ENCODE results near the gene CFD. TPM values are rescaled to one million over a fixed set of nuclear protein-coding genes. Genes with fewer than 3 reads are reported as not detected.

The CFD gene
- polyA plus RNA-seq, 1 of the 3 experiments (the other 2 are of a cell fraction) = 2.5 TPM

- Histone ChIP-seq H3K9me2 (no peaks in the 10 kb centered on the region), H3K4me2 (peak overlapping the region; percentile 50; the same call in 1 of the 2 replicates), H3K4me1 (ENCODE audit: control insufficient read depth in 1 of 2, insufficient read depth in 2 of 2, low read depth in 1 of 2, low read length in 1 of 2) (peaks cover 0 to 4% of the 10 kb centered on the region in 2 experiments; a peak in 1 of 4 replicates), H3K4me3 (ENCODE audit: low read depth in 2 of 2, low read length in 1 of 2) (peak overlapping the region in 1 of 2 experiments; percentile 3; a peak in 1 of 4 replicates), H3K9ac (no peak overlapping the region), H3K27ac (ENCODE audit: low read depth in 2 of 2, low read length in 1 of 2) (no peak overlapping the region), H3K36me3 (replicated peaks in 1 of 2; ENCODE audit: control insufficient read depth in 1 of 2, insufficient read depth in 2 of 2, low read length in 1 of 2) (no peaks in the 10 kb centered on the region), H3K9me3 (no peaks in the 10 kb centered on the region), H3K27me3 (ENCODE audit: insufficient read depth) (peaks cover 18% of the 10 kb centered on the region), H3K79me2 (ENCODE audit: insufficient read depth) (no peaks in the 10 kb centered on the region), H2AFZ (ENCODE audit: low read depth) (no peak overlapping the region), H4K20me1 (ENCODE audit: insufficient read depth) (no peaks in the 10 kb centered on the region), H3F3A (replicated peaks; ENCODE audit: insufficient read depth) (peaks cover 7% of the 10 kb centered on the region)
- peak; percentile 95 for DNase-seq
- TF ChIP-seq SIN3A (IDR thresholded peaks at IDR 0.05; ENCODE audit: borderline replicate concordance, low read depth, low read length) (no peak), MAX (IDR thresholded peaks at IDR 0.05; ENCODE audit: low read depth) (peak; percentile 88), SMC3 (IDR thresholded peaks at IDR 0.05; ENCODE audit: low read depth, low read length) (no peak), PBX3 (IDR thresholded peaks at IDR 0.05) (no peak)
- ChIA-PET CTCF (interaction anchor here (1.1 to 2.5 kb wide), 2 partner anchors 55 to 122 kb away, joined by 8 to 18 read pairs; partner anchors contain the start of genes KISS1R and WDR18), POLR2A (no interaction called here)
- WGBS (ENCODE audit: low lambda C conversion rate) = 6% methylated on average over 28 of the region's 60 CpGs
Observed at GRCh38 chr19:861756-862580, 2.5 kb downstream of the CFD start.

GRCh38 chr19:862581-863314 is 3.3 kb downstream of the CFD start:
- CTCF ChIA-PET = interaction anchor here (1.1 to 2.5 kb wide), 17 partner anchors 13 to 218 kb away, joined by 3 to 29 read pairs (median 5); partner anchors contain the start of genes KISS1R and WDR18
- peaks cover 0 to 4% of the 10 kb centered on the region in 2 experiments for H3K36me3 ChIP-seq (replicated peaks in 1 of 2; ENCODE audit: control insufficient read depth in 1 of 2, insufficient read depth in 2 of 2, low read length in 1 of 2)
- POLR2A ChIA-PET = interaction anchor here (1.2 kb wide), 1 partner anchor 133 kb away, joined by 3 read pairs; no protein-coding TSS in a partner anchor
- no peak overlapping the region; a peak in 1 of 4 replicates for H3K4me3 ChIP-seq (ENCODE audit: low read depth in 2 of 2, low read length in 1 of 2)
- WGBS (ENCODE audit: low lambda C conversion rate) = 39% methylated on average over 33 of the region's 48 CpGs
- TF ChIP-seq MAX (IDR thresholded peaks at IDR 0.05; ENCODE audit: low read depth) (0 out of 2 replicates have a peak, but pooled peaks have one; percentile 41), CTCF (IDR thresholded peaks at IDR 0.05) (no peak), SIN3A (IDR thresholded peaks at IDR 0.05; ENCODE audit: borderline replicate concordance, low read depth, low read length) (no peak)
- H2AFZ ChIP-seq (ENCODE audit: low read depth) = no peak overlapping the region
- no peak overlapping the region for H3K4me2 ChIP-seq
- H3K9ac ChIP-seq = no peak overlapping the region
- H3K9me3 ChIP-seq = no peaks in the 10 kb centered on the region
- no peaks in the 10 kb centered on the region for H3K79me2 ChIP-seq (ENCODE audit: insufficient read depth)
- H4K20me1 ChIP-seq (ENCODE audit: insufficient read depth) = no peaks in the 10 kb centered on the region
- peak; percentile 91 for DNase-seq
- H3K9me2 ChIP-seq = no peaks in the 10 kb centered on the region
- H3K27me3 ChIP-seq (ENCODE audit: insufficient read depth) = peaks cover 18% of the 10 kb centered on the region
- H3K4me1 ChIP-seq (ENCODE audit: control insufficient read depth in 1 of 2, insufficient read depth in 2 of 2, low read depth in 1 of 2, low read length in 1 of 2) = peaks cover 0 to 4% of the 10 kb centered on the region in 2 experiments; a peak in 1 of 4 replicates
- H3F3A ChIP-seq (replicated peaks; ENCODE audit: insufficient read depth) = peaks cover 7% of the 10 kb centered on the region
- H3K27ac ChIP-seq (ENCODE audit: low read depth in 2 of 2, low read length in 1 of 2) = no peak overlapping the region

Measured in SK-N-SH (cell line).